HCT116 (cell line): ENCODE measurements around the gene DSTYK. TPM values are rescaled to one million over a fixed set of nuclear protein-coding genes. Genes with fewer than 3 reads are reported as not detected.

Source experiments
- ATAC-seq: fragments of 200-7000 bp; cut with Tn5 transposase; 2 replicates; pipeline ENCODE4 v1.9.1; 2020; ENCODE audit warnings: mild to moderate bottlenecking, moderate library complexity
- BruUV-seq: library from RNA; stranded (reverse); fragments of 400-500 nt; replicated peaks from 2 replicates; lab custom pipeline; 2021; lab: Mats Ljungman, UMichigan
- CTCF ChIA-PET: fragments of 300-600 bp; sonication (Branson Sonifier 250); formaldehyde crosslinking; loops from one replicate; lab custom pipeline; 2021; ENCODE audit warnings: antibody characterized with exemption; lab: Charles Lee
- POLR2A ChIA-PET: fragments of 300-600, 350-600 bp; sonication (Branson Sonifier 250); formaldehyde crosslinking; loops from one replicate; lab custom pipeline; 2021; ENCODE audit warnings: antibody characterized with exemption; lab: Charles Lee
- RAD21 ChIA-PET, 2 experiments: fragments of 300-600 bp; sonication (Branson Sonifier 250); formaldehyde crosslinking; loops; one replicate each; lab custom pipeline; 2023; ENCODE audit warnings: low total read pairs in 2 of 2; ENCODE audit not compliant: uncharacterized antibody in 2 of 2, unreplicated experiment in 2 of 2, low non-redundant PET in 1 of 2; lab: Charles Lee
- DNase-seq: peaks from one replicate; pipeline ENCODE4 v3.0.0-alpha.2; 2010; ENCODE audit warnings: low read depth, low spot score
- H2AFZ ChIP-seq: fragments of 200-600 bp; shearing (Covaris generic), sonication (generic); 2 replicates; pipeline ENCODE4 v1.6.1; 2017; ENCODE audit warnings: low read depth, mixed run types, mixed read lengths, antibody characterized with exemption, low read length; ENCODE audit not compliant: poor library complexity, severe bottlenecking
- H3K27ac ChIP-seq: 2 replicates; pipeline ENCODE4 v1.5.1; 2012; ENCODE audit warnings: low read depth, low read length
- H3K27me3 ChIP-seq: fragments of 200-600 bp; sonication (generic); 2 replicates; pipeline ENCODE4 v1.6.1; 2016; ENCODE audit warnings: mixed run types, low read length, mixed read lengths; ENCODE audit not compliant: insufficient read depth
- H3K36me3 ChIP-seq, 2 experiments: fragments of 200-500 bp in 1 of 2; fragments of 200-600 bp in 1 of 2; sonication (Bioruptor generic) in 1 of 2; sonication (generic) in 1 of 2; 2 replicates each; pipeline versions ENCODE4 v1.5.1 to v1.6.1; 2014 to 2016; ENCODE audit warnings: low read length in 2 of 2, inconsistent platforms in 1 of 2, mixed read lengths in 1 of 2, mixed run types in 1 of 2; ENCODE audit not compliant: insufficient read depth in 2 of 2, control insufficient read depth in 1 of 2
- H3K4me1 ChIP-seq, 2 experiments: fragments of 200-600 bp in 1 of 2; sonication (generic) in 1 of 2; 2 replicates each; pipeline versions ENCODE4 v1.5.1 to v1.6.1; 2012 to 2017; ENCODE audit warnings: low read length in 2 of 2, inconsistent platforms in 1 of 2, mild to moderate bottlenecking in 1 of 2, mixed read lengths in 1 of 2, mixed run types in 1 of 2, moderate library complexity in 1 of 2; ENCODE audit not compliant: insufficient read depth in 2 of 2, control insufficient read depth in 1 of 2
- H3K4me2 ChIP-seq: fragments of 200-600 bp; sonication (generic); 2 replicates; pipeline ENCODE4 v1.6.1; 2017; ENCODE audit warnings: mixed run types, low read length, mixed read lengths
- H3K4me3 ChIP-seq, 2 experiments: fragments of 200-600 bp in 1 of 2; sonication (generic) in 1 of 2; replicated peaks in 1 of 2; 2 replicates each; pipeline ENCODE4 v1.5.1; 2011 to 2016; ENCODE audit warnings: low read length in 2 of 2, control low read depth in 1 of 2, low read depth in 1 of 2, mild to moderate bottlenecking in 1 of 2, mixed read lengths in 1 of 2, mixed run types in 1 of 2
- H3K79me2 ChIP-seq: fragments of 200-600 bp; sonication (generic); 2 replicates; pipeline ENCODE4 v1.6.1; 2017; ENCODE audit warnings: mild to moderate bottlenecking, mixed run types, low read length, moderate library complexity, mixed read lengths; ENCODE audit not compliant: insufficient read depth
- H3K9ac ChIP-seq: fragments of 200-600 bp; sonication (generic); 2 replicates; pipeline ENCODE4 v1.6.1; 2016; ENCODE audit warnings: low read length, mixed read lengths
- H3K9me2 ChIP-seq: fragments of 200-600 bp; sonication (generic), shearing (Covaris generic); 2 replicates; pipeline ENCODE4 v1.6.1; 2017; ENCODE audit warnings: mixed run types, mild to moderate bottlenecking, moderate library complexity; ENCODE audit not compliant: insufficient read depth
- H3K9me3 ChIP-seq, 2 experiments: fragments of 200-500 bp in 1 of 2; fragments of 200-600 bp in 1 of 2; sonication (Bioruptor generic) in 1 of 2; sonication (generic) in 1 of 2; 2 replicates each; pipeline ENCODE4 v1.6.1; 2014 to 2017; ENCODE audit warnings: low read length in 2 of 2, mixed read lengths in 2 of 2, inconsistent platforms in 1 of 2, low read depth in 1 of 2, mild to moderate bottlenecking in 1 of 2, mixed run types in 1 of 2, moderate library complexity in 1 of 2; ENCODE audit not compliant: control insufficient read depth in 1 of 2, insufficient read depth in 1 of 2
- H4K20me1 ChIP-seq: fragments of 200-600 bp; sonication (generic), shearing (Covaris generic); 2 replicates; pipeline ENCODE4 v1.6.1; 2017; ENCODE audit warnings: mixed run types, mild to moderate bottlenecking, moderate library complexity; ENCODE audit not compliant: insufficient read depth
- CEBPB ChIP-seq: IDR thresholded peaks from 2 replicates; pipeline ENCODE4 v1.6.1; 2012; ENCODE audit warnings: low read depth
- EZH2phosphoT487 ChIP-seq: fragments of 200-600 bp; IDR thresholded peaks from 2 replicates; pipeline ENCODE4 v1.6.1; 2018; ENCODE audit warnings: antibody characterized with exemption, borderline replicate concordance
- JUND ChIP-seq: IDR thresholded peaks from 2 replicates; pipeline ENCODE4 v1.6.1; 2012
- POLR2AphosphoS5 ChIP-seq: IDR thresholded peaks from 2 replicates; pipeline ENCODE4 v1.6.1; 2011; ENCODE audit warnings: mild to moderate bottlenecking, low read depth, low read length, moderate library complexity
- SIN3A ChIP-seq: IDR thresholded peaks from 2 replicates; pipeline ENCODE4 v1.6.1; 2012; ENCODE audit warnings: low read depth
- SRF ChIP-seq: IDR thresholded peaks from 2 replicates; pipeline ENCODE4 v1.6.1; 2012; ENCODE audit warnings: low read depth
- TCF7L2 ChIP-seq: IDR thresholded peaks from 2 replicates; pipeline ENCODE4 v1.7.0; 2011; ENCODE audit warnings: borderline replicate concordance, inconsistent platforms; ENCODE audit not compliant: insufficient read depth, insufficient read length; ENCODE audit errors: extremely low read depth
- YY1 ChIP-seq: IDR thresholded peaks from 2 replicates; pipeline ENCODE4 v1.6.1; 2011; ENCODE audit warnings: low read length, low read depth, moderate library complexity, mild to moderate bottlenecking; ENCODE audit not compliant: insufficient replicate concordance; ENCODE audit errors: extremely low read depth
- ZFX ChIP-seq: fragments of 450-650 bp; IDR thresholded peaks from 2 replicates; pipeline ENCODE4 v1.6.1; 2017
- ZNF274 ChIP-seq: fragments of 200-500 bp; sonication (Bioruptor generic); IDR thresholded peaks from 2 replicates; pipeline ENCODE4 v1.6.1; 2014; ENCODE audit warnings: mild to moderate bottlenecking, low read depth, low read length, inconsistent platforms
- intact Hi-C: fragments of 100-400 bp; cut with micrococcal nuclease; formaldehyde crosslinking; loops from 2 replicates; pipeline ENCODE4 v1.10.0; 2022
- total RNA-seq: library from RNA; stranded (reverse); gene quantifications from one replicate; pipeline ENCODE4 v1.2.1, GENCODE V29; 2021; ENCODE audit not compliant: unreplicated experiment
- TF ChIP-seq, protein P1 (sequence below), 3 experiments: fragments of 200-600 bp in 1 of 3; sonication (generic) in 1 of 3; IDR thresholded peaks in 2 of 3; conservative IDR thresholded peaks in 1 of 3; 2 replicates each; pipeline ENCODE4 v1.5.1; 2012 to 2017; ENCODE audit warnings: low read depth in 2 of 3, low read length in 2 of 3, antibody characterized with exemption in 1 of 3, borderline replicate concordance in 1 of 3, control low read depth in 1 of 3, mild to moderate bottlenecking in 1 of 3, mixed read lengths in 1 of 3, mixed run types in 1 of 3, moderate library complexity in 1 of 3; ENCODE audit not compliant: insufficient read depth in 1 of 3
- TF ChIP-seq, protein P2 (sequence below): IDR thresholded peaks from 2 replicates; pipeline ENCODE4 v1.6.1; 2012; ENCODE audit warnings: low read depth
- TF ChIP-seq, protein P3 (sequence below): IDR thresholded peaks from 2 replicates; pipeline ENCODE4 v1.6.1; 2011; ENCODE audit warnings: mild to moderate bottlenecking, low read length, moderate library complexity; ENCODE audit not compliant: insufficient replicate concordance; ENCODE audit errors: extremely low read depth

The DSTYK gene
- total RNA-seq, 1 experiment from 2014 or later: 6.6 TPM

DNA sequence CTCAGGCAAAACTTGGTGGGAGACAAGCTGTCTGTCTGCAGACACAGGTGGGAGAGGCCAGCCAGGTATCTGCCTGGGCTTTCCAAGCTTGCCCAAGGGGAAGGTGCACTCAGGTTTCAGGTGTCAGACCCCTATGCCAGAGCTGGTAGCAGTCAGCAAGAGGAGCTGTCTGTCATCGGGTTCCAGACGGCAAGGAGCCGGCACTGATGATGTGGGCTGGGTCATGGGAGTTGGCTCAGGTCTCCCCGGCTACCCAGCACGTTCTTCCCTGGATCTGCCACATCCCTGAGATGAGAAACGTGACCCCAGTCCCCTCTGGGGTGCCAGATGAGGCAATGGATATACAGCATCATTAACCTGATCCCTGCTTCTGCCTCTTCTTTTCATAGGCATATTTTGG, 39.2 kb upstream of the DSTYK start:
- no peaks in the 10 kb centered on the region for H3K9me3 ChIP-seq
- H3K9me2 ChIP-seq: no peaks in the 10 kb centered on the region
- H2AFZ ChIP-seq: no peak overlapping the region
- no peak for ATAC-seq
- intact Hi-C loops: no loop called here
- TF ChIP-seq SRF: no peak
- no peak for TF ChIP-seq ZFX
- TF ChIP-seq CEBPB: no peak
- TF ChIP-seq POLR2AphosphoS5: no peak
- TF ChIP-seq YY1: no peak
- no peak for TF ChIP-seq EZH2phosphoT487
- TF ChIP-seq, protein P1, sequence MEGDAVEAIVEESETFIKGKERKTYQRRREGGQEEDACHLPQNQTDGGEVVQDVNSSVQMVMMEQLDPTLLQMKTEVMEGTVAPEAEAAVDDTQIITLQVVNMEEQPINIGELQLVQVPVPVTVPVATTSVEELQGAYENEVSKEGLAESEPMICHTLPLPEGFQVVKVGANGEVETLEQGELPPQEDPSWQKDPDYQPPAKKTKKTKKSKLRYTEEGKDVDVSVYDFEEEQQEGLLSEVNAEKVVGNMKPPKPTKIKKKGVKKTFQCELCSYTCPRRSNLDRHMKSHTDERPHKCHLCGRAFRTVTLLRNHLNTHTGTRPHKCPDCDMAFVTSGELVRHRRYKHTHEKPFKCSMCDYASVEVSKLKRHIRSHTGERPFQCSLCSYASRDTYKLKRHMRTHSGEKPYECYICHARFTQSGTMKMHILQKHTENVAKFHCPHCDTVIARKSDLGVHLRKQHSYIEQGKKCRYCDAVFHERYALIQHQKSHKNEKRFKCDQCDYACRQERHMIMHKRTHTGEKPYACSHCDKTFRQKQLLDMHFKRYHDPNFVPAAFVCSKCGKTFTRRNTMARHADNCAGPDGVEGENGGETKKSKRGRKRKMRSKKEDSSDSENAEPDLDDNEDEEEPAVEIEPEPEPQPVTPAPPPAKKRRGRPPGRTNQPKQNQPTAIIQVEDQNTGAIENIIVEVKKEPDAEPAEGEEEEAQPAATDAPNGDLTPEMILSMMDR (IDR thresholded peaks at IDR 0.05 in 2 of 3, conservative IDR thresholded peaks at IDR 0.05 in 1 of 3; ENCODE audit: borderline replicate concordance in 1 of 3, insufficient read depth in 1 of 3, low read depth in 2 of 3, low read length in 2 of 3): no peak
- TF ChIP-seq JUND: no peak
- TF ChIP-seq ZNF274: no peak
- no peak for TF ChIP-seq TCF7L2
- TF ChIP-seq, protein P2, sequence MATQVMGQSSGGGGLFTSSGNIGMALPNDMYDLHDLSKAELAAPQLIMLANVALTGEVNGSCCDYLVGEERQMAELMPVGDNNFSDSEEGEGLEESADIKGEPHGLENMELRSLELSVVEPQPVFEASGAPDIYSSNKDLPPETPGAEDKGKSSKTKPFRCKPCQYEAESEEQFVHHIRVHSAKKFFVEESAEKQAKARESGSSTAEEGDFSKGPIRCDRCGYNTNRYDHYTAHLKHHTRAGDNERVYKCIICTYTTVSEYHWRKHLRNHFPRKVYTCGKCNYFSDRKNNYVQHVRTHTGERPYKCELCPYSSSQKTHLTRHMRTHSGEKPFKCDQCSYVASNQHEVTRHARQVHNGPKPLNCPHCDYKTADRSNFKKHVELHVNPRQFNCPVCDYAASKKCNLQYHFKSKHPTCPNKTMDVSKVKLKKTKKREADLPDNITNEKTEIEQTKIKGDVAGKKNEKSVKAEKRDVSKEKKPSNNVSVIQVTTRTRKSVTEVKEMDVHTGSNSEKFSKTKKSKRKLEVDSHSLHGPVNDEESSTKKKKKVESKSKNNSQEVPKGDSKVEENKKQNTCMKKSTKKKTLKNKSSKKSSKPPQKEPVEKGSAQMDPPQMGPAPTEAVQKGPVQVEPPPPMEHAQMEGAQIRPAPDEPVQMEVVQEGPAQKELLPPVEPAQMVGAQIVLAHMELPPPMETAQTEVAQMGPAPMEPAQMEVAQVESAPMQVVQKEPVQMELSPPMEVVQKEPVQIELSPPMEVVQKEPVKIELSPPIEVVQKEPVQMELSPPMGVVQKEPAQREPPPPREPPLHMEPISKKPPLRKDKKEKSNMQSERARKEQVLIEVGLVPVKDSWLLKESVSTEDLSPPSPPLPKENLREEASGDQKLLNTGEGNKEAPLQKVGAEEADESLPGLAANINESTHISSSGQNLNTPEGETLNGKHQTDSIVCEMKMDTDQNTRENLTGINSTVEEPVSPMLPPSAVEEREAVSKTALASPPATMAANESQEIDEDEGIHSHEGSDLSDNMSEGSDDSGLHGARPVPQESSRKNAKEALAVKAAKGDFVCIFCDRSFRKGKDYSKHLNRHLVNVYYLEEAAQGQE: no peak
- TF ChIP-seq, protein P3, sequence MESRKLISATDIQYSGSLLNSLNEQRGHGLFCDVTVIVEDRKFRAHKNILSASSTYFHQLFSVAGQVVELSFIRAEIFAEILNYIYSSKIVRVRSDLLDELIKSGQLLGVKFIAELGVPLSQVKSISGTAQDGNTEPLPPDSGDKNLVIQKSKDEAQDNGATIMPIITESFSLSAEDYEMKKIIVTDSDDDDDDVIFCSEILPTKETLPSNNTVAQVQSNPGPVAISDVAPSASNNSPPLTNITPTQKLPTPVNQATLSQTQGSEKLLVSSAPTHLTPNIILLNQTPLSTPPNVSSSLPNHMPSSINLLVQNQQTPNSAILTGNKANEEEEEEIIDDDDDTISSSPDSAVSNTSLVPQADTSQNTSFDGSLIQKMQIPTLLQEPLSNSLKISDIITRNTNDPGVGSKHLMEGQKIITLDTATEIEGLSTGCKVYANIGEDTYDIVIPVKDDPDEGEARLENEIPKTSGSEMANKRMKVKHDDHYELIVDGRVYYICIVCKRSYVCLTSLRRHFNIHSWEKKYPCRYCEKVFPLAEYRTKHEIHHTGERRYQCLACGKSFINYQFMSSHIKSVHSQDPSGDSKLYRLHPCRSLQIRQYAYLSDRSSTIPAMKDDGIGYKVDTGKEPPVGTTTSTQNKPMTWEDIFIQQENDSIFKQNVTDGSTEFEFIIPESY: no peak
- TF ChIP-seq SIN3A: no peak
- H3K36me3 ChIP-seq: no peaks in the 10 kb centered on the region
- no TSS peak for BruUV-seq
- no peaks in the 10 kb centered on the region for H3K79me2 ChIP-seq
- no peak overlapping the region for H3K4me2 ChIP-seq
- H3K4me1 ChIP-seq: 0 out of 4 replicates have a peak, but pooled peaks cover 0 to 4% of the 10 kb centered on the region in 2 experiments
- H3K9ac ChIP-seq: no peak overlapping the region
- no peak overlapping the region for H3K4me3 ChIP-seq
- no peak for DNase-seq
- H3K27me3 ChIP-seq: no peaks in the 10 kb centered on the region
- no peak overlapping the region for H3K27ac ChIP-seq
- H4K20me1 ChIP-seq: no peaks in the 10 kb centered on the region
- POLR2A ChIA-PET: interaction anchor here (0.9 kb wide), 1 partner anchor 21 kb away, joined by 4 read pairs; no protein-coding TSS in a partner anchor
- RAD21 ChIA-PET: interaction anchor here in 1 of 2 experiments (2.0 kb wide), 1 partner anchor 21 kb away, joined by 4 read pairs; no protein-coding TSS in a partner anchor
- CTCF ChIA-PET: interaction anchor here (1.8 kb wide), 1 partner anchor 22 kb away, joined by 12 read pairs; the partner anchor contains the start of gene TMCC2
